ENCODE data around the gene SUGP2.

SUGP2 gene

GRCh38 chr19:19043481-19043880, 10.2 kb upstream of the SUGP2 start:
- H2AFZ ChIP-seq (ENCODE audit: low read depth, low read length): no peak overlapping the region
- peaks cover 32% of the 10 kb centered on the region for H4K20me1 ChIP-seq (ENCODE audit: insufficient read depth, low read length)
- no peak overlapping the region for H3K4me3 ChIP-seq (ENCODE audit: low read depth in 1 of 2, low read length in 2 of 2)
- ATAC-seq (ENCODE audit: insufficient read depth, low read depth) (no peak), DNase-seq (no peak)
- H3K9ac ChIP-seq (ENCODE audit: low read depth, low read length): no peak overlapping the region
- H3K9me3 ChIP-seq (ENCODE audit: insufficient read depth, low read length, severe bottlenecking): no peaks in the 10 kb centered on the region
- TF ChIP-seq EZH2 (IDR thresholded peaks at IDR 0.05; ENCODE audit: borderline replicate concordance, low read depth, low read length, severe bottlenecking): no peak
- TF ChIP-seq, protein P1, sequence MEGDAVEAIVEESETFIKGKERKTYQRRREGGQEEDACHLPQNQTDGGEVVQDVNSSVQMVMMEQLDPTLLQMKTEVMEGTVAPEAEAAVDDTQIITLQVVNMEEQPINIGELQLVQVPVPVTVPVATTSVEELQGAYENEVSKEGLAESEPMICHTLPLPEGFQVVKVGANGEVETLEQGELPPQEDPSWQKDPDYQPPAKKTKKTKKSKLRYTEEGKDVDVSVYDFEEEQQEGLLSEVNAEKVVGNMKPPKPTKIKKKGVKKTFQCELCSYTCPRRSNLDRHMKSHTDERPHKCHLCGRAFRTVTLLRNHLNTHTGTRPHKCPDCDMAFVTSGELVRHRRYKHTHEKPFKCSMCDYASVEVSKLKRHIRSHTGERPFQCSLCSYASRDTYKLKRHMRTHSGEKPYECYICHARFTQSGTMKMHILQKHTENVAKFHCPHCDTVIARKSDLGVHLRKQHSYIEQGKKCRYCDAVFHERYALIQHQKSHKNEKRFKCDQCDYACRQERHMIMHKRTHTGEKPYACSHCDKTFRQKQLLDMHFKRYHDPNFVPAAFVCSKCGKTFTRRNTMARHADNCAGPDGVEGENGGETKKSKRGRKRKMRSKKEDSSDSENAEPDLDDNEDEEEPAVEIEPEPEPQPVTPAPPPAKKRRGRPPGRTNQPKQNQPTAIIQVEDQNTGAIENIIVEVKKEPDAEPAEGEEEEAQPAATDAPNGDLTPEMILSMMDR (IDR thresholded peaks at IDR 0.05; ENCODE audit: borderline replicate concordance, extremely low read depth, low read length, poor library complexity, severe bottlenecking): no peak
- H3K4me1 ChIP-seq (ENCODE audit: insufficient read depth, low read length): no peaks in the 10 kb centered on the region
- H3K27me3 ChIP-seq (ENCODE audit: insufficient read depth, low read length, poor library complexity): no peaks in the 10 kb centered on the region
- H3K27ac ChIP-seq (ENCODE audit: low read length): no peak overlapping the region
- H3K36me3 ChIP-seq (ENCODE audit: insufficient read depth, low read length): peaks cover 70% of the 10 kb centered on the region
- peaks cover 52% of the 10 kb centered on the region for H3K79me2 ChIP-seq (ENCODE audit: insufficient read depth, low read length)
- no peak overlapping the region for H3K4me2 ChIP-seq (ENCODE audit: insufficient read depth, low read length)

- no peak for TF ChIP-seq EZH2 (IDR thresholded peaks at IDR 0.05; ENCODE audit: borderline replicate concordance, low read depth, low read length, severe bottlenecking)
- TF ChIP-seq, protein P1 (IDR thresholded peaks at IDR 0.05; ENCODE audit: borderline replicate concordance, extremely low read depth, low read length, poor library complexity, severe bottlenecking): no peak
- H3K79me2 ChIP-seq (ENCODE audit: insufficient read depth, low read length): peaks cover 59% of the 10 kb centered on the region
- no peak overlapping the region for H3K27ac ChIP-seq (ENCODE audit: low read length)
- H3K9me3 ChIP-seq (ENCODE audit: insufficient read depth, low read length, severe bottlenecking): no peaks in the 10 kb centered on the region
- ATAC-seq (ENCODE audit: insufficient read depth, low read depth) (no peak; the same call in 2 of the 3 replicates), DNase-seq (no peak)
- no peak overlapping the region for H3K4me2 ChIP-seq (ENCODE audit: insufficient read depth, low read length)
- no peaks in the 10 kb centered on the region for H3K4me1 ChIP-seq (ENCODE audit: insufficient read depth, low read length)
- no peak overlapping the region for H3K9ac ChIP-seq (ENCODE audit: low read depth, low read length)
- peaks cover 34% of the 10 kb centered on the region for H4K20me1 ChIP-seq (ENCODE audit: insufficient read depth, low read length)
- no peak overlapping the region for H3K4me3 ChIP-seq (ENCODE audit: low read depth in 1 of 2, low read length in 2 of 2)
- peaks cover 71% of the 10 kb centered on the region for H3K36me3 ChIP-seq (ENCODE audit: insufficient read depth, low read length)
- no peak overlapping the region for H2AFZ ChIP-seq (ENCODE audit: low read depth, low read length)
- no peaks in the 10 kb centered on the region for H3K27me3 ChIP-seq (ENCODE audit: insufficient read depth, low read length, poor library complexity)
Observed at GRCh38 chr19:19042732-19043280, 9.5 kb upstream of the SUGP2 start.

DNA sequence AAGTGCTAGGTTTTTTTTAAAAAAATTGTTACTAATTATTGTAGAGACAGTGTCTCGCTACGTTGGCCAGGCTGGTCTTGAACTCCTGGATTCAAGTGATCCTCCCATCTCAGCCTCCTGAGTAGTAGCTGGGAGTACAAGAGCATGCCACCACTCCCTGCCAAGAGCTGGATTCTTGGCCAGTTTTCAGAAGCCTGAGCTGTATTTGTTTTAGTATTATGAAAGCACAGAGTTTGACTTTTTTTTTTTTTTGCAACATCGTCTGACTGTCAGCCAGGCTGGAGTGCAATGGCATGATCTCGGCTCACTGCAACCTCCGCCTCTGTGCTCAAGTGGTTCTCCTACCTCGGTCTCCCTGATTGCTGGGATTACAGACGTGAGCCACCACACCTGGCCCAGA, 7.1 kb upstream of the SUGP2 start:
- Histone ChIP-seq H3K79me2 (ENCODE audit: insufficient read depth, low read length) (peaks cover 83% of the 10 kb centered on the region), H3K4me2 (ENCODE audit: insufficient read depth, low read length) (no peak overlapping the region), H3K27me3 (ENCODE audit: insufficient read depth, low read length, poor library complexity) (no peaks in the 10 kb centered on the region), H3K4me1 (ENCODE audit: insufficient read depth, low read length) (peaks cover 10% of the 10 kb centered on the region), H2AFZ (ENCODE audit: low read depth, low read length) (no peak overlapping the region), H3K9me3 (ENCODE audit: insufficient read depth, low read length, severe bottlenecking) (no peaks in the 10 kb centered on the region), H3K9ac (ENCODE audit: low read depth, low read length) (no peak overlapping the region), H3K27ac (ENCODE audit: low read length) (no peak overlapping the region), H3K36me3 (ENCODE audit: insufficient read depth, low read length) (peaks cover 73% of the 10 kb centered on the region), H4K20me1 (ENCODE audit: insufficient read depth, low read length) (peaks cover 47% of the 10 kb centered on the region), H3K4me3 (ENCODE audit: low read depth in 1 of 2, low read length in 2 of 2) (no peak overlapping the region)
- ATAC-seq (ENCODE audit: insufficient read depth, low read depth) (no peak), DNase-seq (no peak)
- no peak for TF ChIP-seq EZH2 (IDR thresholded peaks at IDR 0.05; ENCODE audit: borderline replicate concordance, low read depth, low read length, severe bottlenecking)
- TF ChIP-seq, protein P1 (IDR thresholded peaks at IDR 0.05; ENCODE audit: borderline replicate concordance, extremely low read depth, low read length, poor library complexity, severe bottlenecking): no peak

Data from DND-41 (cell line).